NOMO-1 treated with dmso at 0.1 percent for 144 hours (cell line): ENCODE results near the gene MACF1.

Source experiments
- DNase-seq: peaks from one replicate; lab custom pipeline; 2025; ENCODE audit not compliant: unreplicated experiment; lab: John Stamatoyannopoulos, UW

Gene MACF1

DNA sequence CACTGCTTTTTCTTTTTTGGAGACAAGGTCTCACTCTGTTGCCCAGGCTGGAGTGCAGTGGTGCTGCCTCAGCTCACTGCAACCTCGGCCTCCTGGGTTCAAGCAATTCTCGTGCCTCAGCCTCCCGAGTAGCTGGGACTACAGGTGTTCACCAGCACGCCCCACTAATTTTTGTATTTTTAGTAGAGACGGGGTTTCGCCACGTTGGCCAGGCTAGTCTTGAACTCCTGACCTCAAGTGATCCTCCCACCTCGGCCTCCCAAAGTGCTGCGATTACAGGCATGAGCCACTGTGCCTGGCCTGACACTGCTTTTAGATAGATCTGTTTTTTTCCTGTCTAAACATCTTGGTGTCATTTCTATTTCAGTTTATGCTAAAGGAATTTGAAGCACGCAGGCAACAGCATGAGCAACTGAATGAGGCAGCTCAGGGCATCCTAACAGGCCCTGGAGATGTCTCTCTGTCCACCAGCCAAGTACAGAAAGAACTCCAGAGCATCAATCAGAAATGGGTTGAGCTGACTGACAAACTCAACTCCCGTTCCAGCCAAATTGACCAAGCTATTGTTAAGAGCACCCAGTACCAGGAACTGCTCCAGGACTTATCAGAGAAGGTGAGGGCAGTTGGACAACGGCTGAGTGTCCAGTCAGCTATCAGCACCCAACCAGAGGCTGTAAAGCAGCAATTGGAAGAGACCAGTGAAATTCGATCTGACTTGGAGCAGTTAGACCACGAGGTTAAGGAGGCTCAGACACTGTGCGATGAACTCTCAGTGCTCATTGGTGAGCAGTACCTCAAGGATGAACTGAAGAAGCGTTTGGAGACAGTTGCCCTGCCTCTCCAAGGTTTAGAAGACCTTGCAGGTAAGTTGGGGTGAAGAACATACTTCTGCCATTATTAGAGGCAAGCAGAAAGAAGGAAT is 180.8 kb downstream of the MACF1 start:
- DNase-seq, result no peak

DNA sequence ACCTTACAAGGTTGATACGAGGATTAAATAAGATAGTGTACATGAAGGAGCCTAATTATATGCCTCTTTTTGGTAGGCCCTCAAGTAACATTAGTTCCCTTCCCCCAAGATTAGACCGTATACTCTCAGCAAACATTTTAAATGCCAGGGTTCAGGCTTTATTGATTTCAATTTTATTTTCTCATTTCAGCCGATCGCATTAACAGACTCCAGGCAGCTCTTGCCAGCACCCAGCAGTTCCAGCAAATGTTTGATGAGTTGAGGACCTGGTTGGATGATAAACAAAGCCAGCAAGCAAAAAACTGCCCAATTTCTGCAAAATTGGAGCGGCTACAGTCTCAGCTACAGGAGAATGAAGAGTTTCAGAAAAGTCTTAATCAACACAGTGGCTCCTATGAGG is 182.5 kb downstream of the MACF1 start:
- no peak for DNase-seq

DNA sequence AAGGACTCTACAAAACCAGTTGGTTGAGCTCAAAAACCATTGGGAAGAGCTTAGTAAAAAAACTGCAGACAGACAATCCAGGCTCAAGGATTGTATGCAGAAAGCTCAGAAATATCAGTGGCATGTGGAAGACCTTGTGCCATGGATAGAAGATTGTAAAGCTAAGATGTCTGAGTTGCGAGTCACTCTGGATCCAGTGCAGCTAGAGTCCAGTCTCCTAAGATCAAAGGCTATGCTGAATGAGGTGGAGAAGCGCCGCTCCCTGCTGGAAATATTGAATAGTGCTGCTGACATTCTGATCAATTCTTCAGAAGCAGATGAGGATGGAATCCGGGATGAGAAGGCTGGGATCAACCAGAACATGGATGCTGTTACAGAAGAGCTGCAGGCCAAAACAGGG is 183.0 kb downstream of the MACF1 start:
- no peak for DNase-seq

DNA sequence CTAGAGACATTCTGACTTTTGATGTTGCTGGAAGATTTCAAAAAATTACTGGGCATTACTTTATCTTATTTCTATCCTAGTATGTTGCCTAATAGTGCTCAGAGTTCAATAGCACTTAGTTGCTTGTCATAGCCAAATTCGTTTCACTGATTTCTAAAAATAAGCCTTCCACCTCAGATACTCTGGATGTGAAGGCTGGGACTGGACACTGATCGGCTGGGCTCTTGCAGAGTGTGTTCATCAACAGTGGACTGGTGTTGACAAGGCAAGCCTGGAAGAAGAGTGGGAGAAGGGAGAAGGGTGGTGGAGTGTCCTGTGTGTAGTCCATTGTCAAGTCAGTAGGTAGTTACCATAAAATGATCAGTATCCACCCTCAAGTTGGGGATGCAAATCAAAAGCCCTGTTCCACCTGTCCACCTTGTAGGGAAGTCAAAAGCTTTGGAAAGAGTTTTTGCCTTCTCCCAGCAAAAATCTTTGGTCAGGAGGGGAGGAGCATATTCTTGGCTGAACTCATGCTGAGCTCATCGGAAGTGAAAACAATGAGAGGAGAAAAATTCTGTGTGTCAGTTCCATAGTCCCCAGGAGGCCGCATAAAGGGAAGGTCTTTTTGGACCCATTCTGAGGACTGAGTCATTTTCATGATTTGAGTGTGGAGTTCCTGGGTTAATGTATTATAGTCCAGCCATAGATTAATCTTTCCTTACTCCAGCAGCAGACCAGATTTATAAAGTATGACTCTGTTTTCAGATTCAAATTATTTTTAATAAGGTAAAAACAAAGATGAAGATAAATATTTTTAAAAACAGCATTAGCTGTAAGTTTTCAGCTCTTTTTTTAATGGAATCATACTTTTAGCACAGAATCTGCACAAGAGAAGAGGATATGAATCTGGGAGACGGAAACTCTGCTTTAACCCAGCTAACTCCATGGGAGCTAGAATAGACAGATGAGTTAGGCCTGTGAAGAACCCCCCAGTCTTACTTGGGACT is 187.5 kb downstream of the MACF1 start:
- no peak for DNase-seq

DNA sequence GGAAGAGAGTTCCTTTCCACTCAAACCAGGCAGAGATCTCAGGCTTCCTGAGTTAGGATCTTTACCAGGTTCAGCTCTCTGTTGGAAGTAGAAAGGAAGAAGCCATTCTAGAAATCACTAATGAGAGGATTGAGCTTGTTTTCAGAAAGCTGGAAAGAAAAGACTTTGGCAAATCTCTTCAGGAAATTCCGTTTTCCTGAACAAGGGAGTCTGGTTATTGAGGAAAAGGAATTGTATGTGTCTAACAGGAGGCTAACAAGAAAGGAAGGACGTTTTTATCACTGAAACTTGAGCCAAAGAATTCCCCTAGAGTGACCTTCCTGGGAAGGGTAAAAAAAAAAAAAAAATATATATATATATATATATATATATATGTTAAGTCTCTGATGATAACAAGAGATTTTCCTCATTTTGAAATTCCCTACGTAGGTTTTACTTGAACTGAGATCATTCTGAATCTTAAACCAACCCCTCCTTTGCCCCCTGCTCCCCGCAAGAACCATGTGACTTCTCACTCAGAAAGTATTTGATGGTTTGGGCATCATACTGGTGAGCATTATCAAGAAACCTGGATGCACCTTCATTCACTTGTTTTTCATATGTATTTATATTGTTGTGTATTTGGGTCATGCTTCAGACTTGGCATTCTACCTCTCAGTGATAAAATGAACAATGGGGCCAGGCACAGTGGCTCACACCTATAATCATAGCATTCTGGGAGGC is 188.5 kb downstream of the MACF1 start:
- no peak for DNase-seq

DNA sequence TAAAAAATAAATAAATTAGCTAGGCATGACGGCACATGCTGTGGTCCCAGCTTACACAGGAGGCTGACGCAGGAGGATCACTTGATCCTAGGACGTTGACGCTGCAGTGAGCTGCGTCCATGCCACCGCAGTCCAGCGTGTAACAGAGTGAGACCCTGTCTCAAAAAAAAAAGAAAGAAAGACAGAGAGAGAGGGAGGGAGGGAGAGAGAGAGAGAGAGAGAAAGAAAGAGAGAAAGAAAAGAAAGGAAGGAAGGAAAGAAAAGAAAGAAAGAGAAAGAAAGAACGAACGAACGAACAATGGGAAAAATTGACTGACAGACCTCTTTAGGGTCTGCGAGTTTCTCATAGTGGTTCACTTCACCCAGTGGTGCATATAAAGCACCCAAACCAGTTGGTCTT is 189.2 kb downstream of the MACF1 start:
- no peak for DNase-seq

DNA sequence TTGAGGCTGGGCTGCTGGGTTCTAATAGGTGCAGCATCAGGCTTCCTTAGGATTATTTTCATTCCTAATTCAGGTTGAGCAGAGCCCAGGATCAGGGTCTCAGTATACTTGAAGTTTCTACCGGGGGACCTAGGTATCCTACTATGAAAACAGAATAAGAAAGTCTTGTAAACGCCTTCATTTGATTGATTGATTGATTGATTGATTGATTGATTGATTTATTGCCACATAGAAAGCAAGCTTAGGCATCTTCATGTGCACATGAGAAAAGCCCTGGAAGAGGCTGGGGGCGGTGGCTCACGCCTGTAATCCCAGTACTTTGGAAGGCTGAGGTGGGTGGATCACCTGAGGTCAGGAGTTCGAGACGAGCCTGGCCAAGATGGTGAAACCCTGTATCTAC is 189.6 kb downstream of the MACF1 start:
- no peak for DNase-seq

DNA sequence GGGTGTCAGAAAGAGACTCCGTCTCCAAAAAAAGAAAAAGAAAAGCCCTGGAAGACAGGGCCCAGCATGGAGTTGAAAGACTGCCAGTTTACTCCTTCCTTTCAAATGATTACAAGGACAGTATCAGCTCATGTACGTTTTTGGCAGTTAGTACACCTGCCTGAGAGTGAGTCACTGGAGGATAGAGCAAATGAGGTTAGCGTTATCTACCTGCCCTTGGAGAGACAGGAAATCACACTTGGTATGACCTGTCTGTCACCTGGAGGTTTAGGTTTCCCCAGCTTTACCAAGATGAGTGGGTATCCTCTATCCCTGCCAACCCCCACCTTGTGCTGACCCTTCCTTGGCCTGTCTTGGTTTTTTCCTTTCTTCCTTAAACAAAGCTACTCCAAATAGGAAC is 190.1 kb downstream of the MACF1 start:
- no peak for DNase-seq

DNA sequence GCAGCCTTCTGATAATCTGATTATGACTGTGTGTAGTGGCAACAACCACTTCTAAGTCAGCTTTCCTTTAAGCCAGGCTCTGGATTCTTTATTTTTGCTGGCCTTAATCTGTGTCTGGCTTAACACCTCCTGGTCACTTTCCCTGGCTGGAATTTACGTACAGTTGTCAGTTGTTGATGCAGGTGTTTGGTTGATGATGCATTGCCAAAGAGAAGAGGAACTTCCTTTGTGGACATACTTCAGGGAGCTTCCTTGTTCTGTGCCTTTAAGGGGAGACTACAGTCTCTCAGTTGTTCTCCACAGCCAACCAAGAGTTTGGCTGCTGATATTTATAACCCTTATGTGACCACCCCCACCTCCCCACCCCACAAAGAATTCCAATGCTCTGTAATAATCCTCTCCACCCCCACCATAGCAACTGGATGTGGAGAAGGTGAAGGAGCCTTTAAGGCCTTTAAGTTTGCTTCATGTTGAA is 190.9 kb downstream of the MACF1 start:
- DNase-seq, result no peak

DNA sequence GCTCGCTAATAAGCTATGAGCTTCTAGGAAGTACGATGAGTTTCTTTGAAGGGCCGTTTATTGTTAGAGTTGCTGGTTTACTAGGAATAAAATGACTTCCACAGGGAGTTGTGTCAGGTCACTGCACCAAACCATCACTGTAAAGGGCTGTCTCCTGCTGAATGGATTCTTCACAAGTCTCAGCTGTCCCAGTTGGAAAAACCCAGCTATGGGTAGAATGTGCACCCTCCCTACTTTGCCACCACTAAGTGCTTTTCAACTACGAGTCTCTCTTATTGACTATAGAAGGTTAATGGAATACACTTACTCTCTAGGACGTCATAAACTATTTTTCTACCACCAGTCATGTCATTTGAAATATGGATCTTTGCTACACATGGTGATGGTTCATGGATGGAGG is 192.2 kb downstream of the MACF1 start:
- no peak for DNase-seq

DNA sequence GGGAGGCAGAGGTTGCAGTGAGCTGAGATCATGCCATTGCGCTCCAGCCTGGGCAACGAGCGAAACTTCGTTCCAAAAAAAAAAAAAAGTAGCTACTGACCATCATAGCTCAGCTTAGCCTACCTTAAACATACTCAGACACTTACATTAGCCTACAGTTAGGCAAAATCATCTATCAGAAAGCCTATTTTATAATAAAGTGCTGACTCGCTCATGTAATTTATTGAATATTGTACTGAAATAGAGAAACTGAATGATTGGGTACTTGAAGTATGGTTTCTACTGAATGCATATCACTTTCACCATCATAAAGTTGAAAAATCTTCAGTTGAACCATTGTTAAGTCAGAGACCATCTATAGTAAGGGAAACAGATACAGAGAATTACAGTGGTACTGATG is 193.0 kb downstream of the MACF1 start:
- DNase-seq, result no peak

DNA sequence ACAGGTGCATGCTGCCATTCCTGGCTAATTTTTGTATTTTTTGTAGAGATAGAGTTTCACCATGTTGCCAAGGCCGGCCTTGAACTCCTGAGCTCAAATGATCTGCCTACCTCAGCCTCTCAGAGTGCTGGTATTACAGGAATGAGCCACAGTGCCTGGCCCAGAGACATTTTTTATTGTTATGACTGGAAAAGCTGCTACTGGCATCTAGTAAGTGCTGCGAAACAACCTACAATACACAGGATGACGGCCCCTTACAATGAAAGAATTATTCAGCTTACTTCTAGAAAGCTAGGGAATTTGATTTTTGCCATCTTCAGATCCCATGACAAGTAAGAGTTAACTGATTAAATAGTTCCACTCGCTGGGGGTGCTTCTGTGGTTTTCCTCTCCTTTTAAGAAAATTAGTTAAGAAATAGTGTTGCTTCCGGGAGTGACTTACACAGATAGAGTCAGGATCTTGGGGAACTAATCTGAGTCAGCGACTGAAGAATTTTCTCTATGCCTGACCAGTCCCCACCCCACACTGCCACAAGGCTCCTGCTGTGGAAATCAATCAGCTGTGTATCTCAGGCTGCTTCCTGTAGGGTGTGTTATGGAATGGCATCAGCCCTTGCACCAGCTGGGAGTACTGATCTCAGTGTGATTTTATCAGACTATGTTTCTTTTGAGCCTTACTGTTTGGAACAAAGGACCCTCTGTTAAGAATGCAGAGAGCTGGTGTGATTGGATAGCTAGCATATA is 194.0 kb downstream of the MACF1 start:
- peak; percentile 27 for DNase-seq

DNA sequence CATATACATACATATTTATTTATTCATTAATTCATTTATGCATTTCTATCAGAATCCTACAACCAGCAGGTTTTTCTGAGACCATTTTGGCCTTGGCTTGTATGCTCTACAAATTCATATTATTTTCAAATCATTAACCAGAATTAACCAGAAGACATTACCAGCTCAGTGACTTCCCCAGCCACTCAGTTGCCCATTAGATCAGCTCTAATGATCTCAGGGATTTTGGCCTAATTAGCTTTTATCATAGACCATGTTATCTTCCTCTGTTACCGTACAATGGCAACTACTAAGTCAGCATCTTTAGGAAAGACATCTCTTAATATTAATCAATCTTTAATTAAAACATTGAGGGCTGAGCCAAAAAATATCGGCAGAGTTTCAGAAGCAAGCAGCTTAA is 196.6 kb downstream of the MACF1 start:
- DNase-seq, result no peak

DNA sequence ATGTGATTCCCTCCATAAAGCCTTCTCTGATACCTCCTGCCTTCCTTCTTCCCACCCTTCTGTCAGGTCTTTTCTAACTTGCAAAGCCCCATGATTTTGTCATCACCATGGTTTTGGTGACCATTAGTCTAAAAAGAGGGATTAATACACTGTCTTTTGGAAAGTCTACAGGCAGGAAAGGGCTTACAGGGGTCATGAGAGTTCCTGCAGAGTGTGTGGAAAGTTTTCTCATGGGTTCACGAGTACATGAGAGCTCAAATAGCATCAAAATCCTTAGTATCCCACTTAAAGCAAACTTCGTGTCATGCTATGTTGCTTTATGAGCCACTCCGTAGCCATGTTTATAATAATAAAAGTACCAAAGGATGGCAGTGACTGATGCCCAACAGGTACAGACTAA is 200.4 kb downstream of the MACF1 start:
- no peak for DNase-seq

DNA sequence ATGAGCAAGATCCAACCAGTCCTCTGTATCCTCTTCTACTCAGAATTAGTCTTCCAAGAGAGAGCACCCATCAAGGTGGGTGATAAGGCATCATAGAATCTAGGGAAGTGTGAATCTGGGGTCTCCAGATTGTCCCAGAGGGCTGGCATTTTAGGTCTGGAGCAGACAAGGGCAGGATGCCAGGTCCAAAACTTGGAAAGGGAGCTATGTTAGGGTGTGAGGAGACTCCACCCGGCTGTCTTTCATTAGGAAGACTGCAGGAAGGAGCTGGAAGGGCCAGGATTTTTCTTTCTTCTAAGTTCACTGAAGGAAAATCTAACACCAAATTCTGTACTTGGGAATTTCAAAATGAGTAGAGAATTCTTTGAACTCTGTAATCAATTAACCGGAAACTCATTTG is 200.9 kb downstream of the MACF1 start:
- DNase-seq, result no peak

DNA sequence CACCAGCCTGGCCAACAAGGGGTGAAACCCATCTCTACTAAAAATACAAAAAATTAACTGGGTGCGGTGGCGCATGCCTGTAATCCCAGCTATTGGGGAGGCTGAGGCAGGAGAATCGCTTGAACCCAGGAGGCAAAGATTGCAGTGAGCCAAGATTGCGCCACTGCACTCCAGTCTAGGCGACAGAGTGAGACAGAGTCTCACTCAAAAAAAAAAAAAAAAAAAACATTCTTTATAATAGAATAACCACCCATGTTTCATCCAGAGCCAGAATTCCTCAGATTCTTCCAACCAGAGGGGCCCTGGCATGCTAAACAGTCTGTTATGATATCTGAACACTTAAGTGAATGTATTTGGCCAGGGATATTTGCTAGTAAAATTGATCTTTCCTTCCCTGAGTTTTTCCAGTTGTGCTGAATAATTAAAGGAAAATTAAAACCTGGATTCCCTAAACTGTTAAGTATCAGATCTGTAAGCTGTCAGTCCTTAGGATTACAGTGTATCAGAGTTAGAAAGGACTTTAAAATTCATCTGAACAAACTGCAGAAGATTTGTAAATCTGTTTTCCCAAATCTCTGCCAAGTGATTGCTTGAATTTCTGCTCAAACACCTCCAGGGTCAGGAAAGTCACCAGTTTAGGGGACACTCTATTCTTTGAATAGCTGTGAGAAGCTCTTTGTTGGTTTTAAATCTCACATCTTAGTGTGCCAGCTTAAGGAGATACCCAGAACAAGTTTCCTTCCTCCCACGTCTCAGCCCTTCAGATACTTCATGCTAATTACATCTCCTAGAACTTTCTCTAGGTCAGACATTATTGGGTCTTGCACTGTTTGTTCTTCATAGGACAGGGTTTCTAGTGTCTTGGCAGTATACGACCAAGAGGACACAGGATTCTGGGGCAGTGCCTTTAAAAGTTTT is 202.3 kb downstream of the MACF1 start:
- DNase-seq, result no peak

DNA sequence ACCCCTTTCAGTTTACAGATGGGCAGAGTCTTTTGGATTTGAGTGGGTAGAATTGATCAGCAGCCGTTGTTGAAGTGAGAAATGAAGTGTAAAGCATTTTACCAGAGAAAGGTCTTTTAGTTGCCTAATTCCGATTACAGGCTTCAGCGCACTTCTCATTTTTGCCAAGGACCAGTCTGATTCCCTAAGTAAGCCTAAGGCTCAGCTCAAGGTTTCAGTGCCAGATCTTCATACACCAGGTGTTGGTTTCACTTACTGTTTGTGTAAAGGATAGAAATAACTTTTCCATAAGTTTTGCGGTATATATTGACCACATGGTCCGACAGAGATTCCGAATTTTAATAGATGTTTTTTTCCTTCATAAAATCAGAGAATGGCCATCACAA is 203.0 kb downstream of the MACF1 start:
- no peak for DNase-seq

DNA sequence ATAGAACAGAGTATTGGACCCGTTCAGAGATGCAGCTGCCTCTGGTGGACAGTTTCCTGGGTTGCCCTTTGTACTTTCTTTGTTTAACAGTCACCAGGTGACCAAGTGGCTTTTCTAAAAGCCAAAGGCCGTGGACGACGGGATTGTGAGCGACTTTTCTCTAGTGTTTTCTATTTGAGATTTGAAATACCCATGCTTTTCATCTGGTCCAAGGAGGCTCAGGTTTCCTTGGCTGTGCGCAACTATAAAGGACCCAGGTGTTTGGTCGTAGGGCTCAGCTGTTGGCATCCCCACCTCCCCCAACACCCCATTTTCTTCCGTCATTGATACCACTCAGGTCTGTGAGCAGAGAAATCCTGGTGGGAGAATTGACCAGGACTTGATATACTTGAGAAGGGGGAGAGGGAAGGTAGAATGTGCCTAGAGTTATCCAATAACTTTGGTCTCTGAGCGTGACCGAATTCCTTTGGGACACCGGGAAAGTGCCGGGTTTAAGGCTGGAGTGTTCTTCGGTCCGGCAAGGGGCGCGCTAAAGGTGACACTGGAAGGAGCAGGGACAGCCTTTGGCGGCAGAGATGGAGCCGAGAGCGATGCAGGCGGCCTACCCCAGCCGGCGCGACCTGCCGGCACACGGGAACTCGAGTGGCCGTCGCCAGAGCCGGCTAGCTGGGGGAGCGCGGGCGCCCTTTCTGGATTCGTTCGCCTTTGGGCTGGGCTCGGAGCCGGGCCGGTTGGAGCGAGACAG is 203.6 kb downstream of the MACF1 start:
- no peak for DNase-seq

DNA sequence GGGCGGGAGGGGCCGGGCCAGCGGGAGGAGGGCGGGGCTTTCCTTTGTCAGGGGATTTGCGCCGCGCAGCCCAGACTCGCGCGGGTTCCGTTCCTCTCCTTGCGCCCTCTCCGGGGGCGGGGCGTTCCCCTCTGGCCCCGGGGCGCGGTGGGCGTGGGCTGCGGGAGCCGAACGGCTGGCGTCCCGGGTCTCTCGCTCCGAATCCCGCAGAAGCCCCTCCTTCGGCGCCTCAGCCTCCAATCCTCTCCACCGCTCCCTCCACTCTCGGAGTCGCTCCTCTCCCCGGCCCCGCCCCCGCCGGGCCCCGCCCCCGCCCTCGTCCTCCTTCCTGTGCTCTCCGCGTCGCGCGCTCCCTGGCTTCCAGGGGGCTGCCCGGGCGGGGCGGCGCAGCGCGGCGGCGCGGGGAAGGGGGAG is 204.2 kb downstream of the MACF1 start:
- DNase-seq, result peak; percentile 51
